Astrocyte (in vitro differentiated cells and primary cell): ENCODE measurements around the gene CDSN. TPM values are rescaled to one million over a fixed set of nuclear protein-coding genes. Genes with fewer than 3 reads are reported as not detected.
A peak's percentile ranks its signal among the peaks of the same experiment; 100 is the strongest.

ENCODE experiments used
- DNase-seq: peaks from one replicate; pipeline ENCODE4 v3.0.0-alpha.2; 2010; ENCODE audit warnings: low read depth
- FAIRE-seq: peaks from 2 replicates; lab custom pipeline; 2011; peaks lifted over from hg19 to GRCh38; lab: Jason Lieb, UNC
- H2AFZ ChIP-seq: 2 replicates; pipeline ENCODE4 v1.6.0; 2012; ENCODE audit warnings: low read depth, low read length, inconsistent platforms
- H3K27ac ChIP-seq: 2 replicates; pipeline ENCODE4 v1.5.1; 2011; ENCODE audit warnings: low read depth, low read length, inconsistent platforms
- H3K27me3 ChIP-seq: 2 replicates; pipeline ENCODE4 v1.6.0; 2011; ENCODE audit warnings: low read length, inconsistent platforms; ENCODE audit not compliant: insufficient read depth
- H3K36me3 ChIP-seq: 2 replicates; pipeline ENCODE4 v1.5.1; 2011; ENCODE audit warnings: low read length, inconsistent platforms; ENCODE audit not compliant: insufficient read depth
- H3K4me1 ChIP-seq: 2 replicates; pipeline ENCODE4 v1.5.1; 2011; ENCODE audit warnings: low read length, inconsistent platforms; ENCODE audit not compliant: insufficient read depth
- H3K4me2 ChIP-seq: 2 replicates; pipeline ENCODE4 v1.6.0; 2012; ENCODE audit warnings: low read length, inconsistent platforms
- H3K4me3 ChIP-seq: 2 replicates; pipeline ENCODE4 v1.5.1; 2011; ENCODE audit warnings: low read depth, mild to moderate bottlenecking, low read length, inconsistent platforms; ENCODE audit not compliant: insufficient read depth
- H3K79me2 ChIP-seq: 2 replicates; pipeline ENCODE4 v1.6.0; 2012; ENCODE audit warnings: mild to moderate bottlenecking, low read length, inconsistent platforms; ENCODE audit not compliant: insufficient read depth
- H3K9ac ChIP-seq: 2 replicates; pipeline ENCODE4 v1.6.0; 2012; ENCODE audit warnings: mild to moderate bottlenecking, low read length, inconsistent platforms
- H3K9me3 ChIP-seq: 2 replicates; pipeline ENCODE4 v1.5.1; 2012; ENCODE audit warnings: low read depth, mild to moderate bottlenecking, low read length, inconsistent platforms; ENCODE audit not compliant: insufficient read depth
- H4K20me1 ChIP-seq: 2 replicates; pipeline ENCODE4 v1.6.0; 2012; ENCODE audit warnings: low read length, inconsistent platforms; ENCODE audit not compliant: insufficient read depth
- H3K27ac Mint-ChIP-seq: one replicate; pipeline ENCODE4 v1.8.0; 2021; ENCODE audit warnings: mild to moderate bottlenecking, mixed read lengths; ENCODE audit not compliant: unreplicated experiment
- H3K27me3 Mint-ChIP-seq: one replicate; pipeline ENCODE4 v1.8.0; 2021; ENCODE audit warnings: low read depth, mixed read lengths; ENCODE audit not compliant: unreplicated experiment
- H3K36me3 Mint-ChIP-seq: one replicate; pipeline ENCODE4 v1.8.0; 2021; ENCODE audit warnings: low read depth, mixed read lengths; ENCODE audit not compliant: unreplicated experiment
- H3K4me1 Mint-ChIP-seq: one replicate; pipeline ENCODE4 v1.8.0; 2021; ENCODE audit warnings: low read depth, mixed read lengths; ENCODE audit not compliant: unreplicated experiment
- H3K4me3 Mint-ChIP-seq: one replicate; pipeline ENCODE4 v1.8.0; 2021; ENCODE audit warnings: mild to moderate bottlenecking, moderate library complexity, mixed read lengths; ENCODE audit not compliant: unreplicated experiment
- H3K9me3 Mint-ChIP-seq: one replicate; pipeline ENCODE4 v1.8.0; 2021; ENCODE audit warnings: mild to moderate bottlenecking, mixed read lengths; ENCODE audit not compliant: unreplicated experiment
- EZH2 ChIP-seq: IDR thresholded peaks from 2 replicates; pipeline ENCODE4 v1.6.1; 2012; ENCODE audit warnings: mild to moderate bottlenecking, low read length, inconsistent platforms; ENCODE audit not compliant: insufficient read depth
- total RNA-seq: library from RNA; stranded (reverse); gene quantifications from 2 replicates; pipeline ENCODE4 v1.2.1, GENCODE V29; 2021
- TF ChIP-seq, protein P1 (sequence below): IDR thresholded peaks from 2 replicates; pipeline ENCODE4 v1.5.1; 2011; ENCODE audit warnings: low read depth, mild to moderate bottlenecking, inconsistent platforms, low read length, moderate library complexity; ENCODE audit not compliant: insufficient read depth

The CDSN gene
- total RNA-seq, 1 donor from 2014 or later: 0.27 TPM

DNA sequence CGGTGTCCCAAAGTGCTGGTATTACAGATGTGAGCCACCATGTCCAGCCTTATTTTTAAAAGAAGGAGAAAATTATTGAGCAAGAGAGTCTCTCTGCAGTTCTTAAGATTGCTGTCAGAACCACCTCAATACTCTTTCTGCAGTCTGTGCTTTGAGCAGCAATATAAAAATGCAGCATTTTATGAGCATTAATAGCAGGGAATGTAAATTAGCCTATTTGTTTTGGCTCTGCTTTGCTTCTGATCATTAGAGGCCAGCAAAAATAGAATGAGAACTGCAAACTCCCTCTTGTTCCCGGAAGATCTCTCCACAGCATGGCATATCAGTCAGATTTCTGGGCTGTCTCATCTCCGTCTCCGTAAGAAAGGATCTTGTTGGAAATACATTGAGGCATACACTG lies 43.6 kb downstream of the CDSN start:
- Histone ChIP-seq H3K9me3 (no peaks in the 10 kb centered on the region), H2AFZ (no peak overlapping the region), H3K4me1 (peaks cover 13% of the 10 kb centered on the region), H3K4me2 (no peak overlapping the region), H3K79me2 (no peaks in the 10 kb centered on the region), H3K4me3 (no peak overlapping the region), H3K27me3 (no peaks in the 10 kb centered on the region), H3K27ac (no peak overlapping the region), H3K9ac (no peak overlapping the region), H3K36me3 (no peaks in the 10 kb centered on the region), H4K20me1 (no peaks in the 10 kb centered on the region)
- Mint-ChIP-seq H3K27ac (no peak overlapping the region), H3K36me3 (no peaks in the 10 kb centered on the region), H3K27me3 (no peaks in the 10 kb centered on the region), H3K9me3 (no peaks in the 10 kb centered on the region), H3K4me1 (peaks cover 5% of the 10 kb centered on the region), H3K4me3 (no peak overlapping the region)
- DNase-seq (no peak), FAIRE-seq (no peak)
- TF ChIP-seq, protein P1, sequence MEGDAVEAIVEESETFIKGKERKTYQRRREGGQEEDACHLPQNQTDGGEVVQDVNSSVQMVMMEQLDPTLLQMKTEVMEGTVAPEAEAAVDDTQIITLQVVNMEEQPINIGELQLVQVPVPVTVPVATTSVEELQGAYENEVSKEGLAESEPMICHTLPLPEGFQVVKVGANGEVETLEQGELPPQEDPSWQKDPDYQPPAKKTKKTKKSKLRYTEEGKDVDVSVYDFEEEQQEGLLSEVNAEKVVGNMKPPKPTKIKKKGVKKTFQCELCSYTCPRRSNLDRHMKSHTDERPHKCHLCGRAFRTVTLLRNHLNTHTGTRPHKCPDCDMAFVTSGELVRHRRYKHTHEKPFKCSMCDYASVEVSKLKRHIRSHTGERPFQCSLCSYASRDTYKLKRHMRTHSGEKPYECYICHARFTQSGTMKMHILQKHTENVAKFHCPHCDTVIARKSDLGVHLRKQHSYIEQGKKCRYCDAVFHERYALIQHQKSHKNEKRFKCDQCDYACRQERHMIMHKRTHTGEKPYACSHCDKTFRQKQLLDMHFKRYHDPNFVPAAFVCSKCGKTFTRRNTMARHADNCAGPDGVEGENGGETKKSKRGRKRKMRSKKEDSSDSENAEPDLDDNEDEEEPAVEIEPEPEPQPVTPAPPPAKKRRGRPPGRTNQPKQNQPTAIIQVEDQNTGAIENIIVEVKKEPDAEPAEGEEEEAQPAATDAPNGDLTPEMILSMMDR: no peak
- no peak for TF ChIP-seq EZH2

DNA sequence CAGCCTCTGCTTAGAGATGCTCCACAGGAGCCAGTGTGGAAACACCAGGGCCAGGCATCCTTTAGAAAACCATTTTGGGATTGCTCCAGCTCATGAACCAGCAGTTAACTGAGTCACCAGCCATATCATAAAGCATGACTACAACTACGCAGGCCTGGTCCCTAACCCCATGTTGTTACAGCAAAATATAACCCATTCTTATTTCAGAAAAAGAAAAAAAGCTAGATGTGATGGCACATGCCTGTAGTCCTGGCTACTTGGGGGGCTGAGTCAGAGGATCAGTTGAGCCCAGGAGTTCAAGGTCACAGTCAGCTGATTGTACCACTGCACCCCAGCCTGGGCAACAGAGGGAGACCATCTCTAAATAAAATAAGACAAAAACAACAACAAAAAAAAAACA lies 44.7 kb downstream of the CDSN start:
- no peak overlapping the region for H3K27ac ChIP-seq
- Mint-ChIP-seq H3K36me3 (no peaks in the 10 kb centered on the region), H3K9me3 (no peaks in the 10 kb centered on the region), H3K4me1 (peaks cover 10% of the 10 kb centered on the region), H3K4me3 (no peak overlapping the region), H3K27ac (no peak overlapping the region), H3K27me3 (no peaks in the 10 kb centered on the region)
- no peaks in the 10 kb centered on the region for H4K20me1 ChIP-seq
- no peak overlapping the region for H3K4me3 ChIP-seq
- no peaks in the 10 kb centered on the region for H3K79me2 ChIP-seq
- H3K36me3 ChIP-seq: no peaks in the 10 kb centered on the region
- no peaks in the 10 kb centered on the region for H3K9me3 ChIP-seq
- peaks cover 17% of the 10 kb centered on the region for H3K4me1 ChIP-seq
- H3K9ac ChIP-seq: no peak overlapping the region
- FAIRE-seq: no peak
- no peak overlapping the region for H3K4me2 ChIP-seq
- no peak overlapping the region for H2AFZ ChIP-seq
- H3K27me3 ChIP-seq: no peaks in the 10 kb centered on the region
- peak; percentile 51 for DNase-seq
- TF ChIP-seq EZH2: no peak
- TF ChIP-seq, protein P1: no peak

DNA sequence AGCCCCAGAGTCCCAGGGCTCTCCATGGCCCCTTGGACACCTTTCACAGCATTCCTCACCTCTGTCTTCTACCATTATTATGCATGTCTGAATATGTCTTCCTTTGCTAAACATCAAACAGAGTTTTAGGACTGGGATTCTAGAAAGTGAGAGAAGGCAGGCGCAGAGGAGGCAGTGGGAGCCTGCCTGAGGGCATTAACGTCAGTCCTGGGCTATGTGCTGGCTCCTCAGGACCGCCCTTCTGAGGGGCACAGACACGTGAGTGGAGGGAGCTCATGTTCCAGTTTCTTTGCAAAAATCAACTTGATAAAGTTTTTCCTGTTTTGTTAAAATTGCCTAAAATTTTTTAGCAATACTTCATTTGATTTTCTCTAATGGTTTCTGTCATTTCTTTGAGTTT lies 45.8 kb downstream of the CDSN start:
- no peaks in the 10 kb centered on the region for H3K36me3 Mint-ChIP-seq
- H3K9me3 Mint-ChIP-seq: no peaks in the 10 kb centered on the region
- Histone ChIP-seq H3K9me3 (no peaks in the 10 kb centered on the region), H4K20me1 (no peaks in the 10 kb centered on the region), H3K79me2 (no peaks in the 10 kb centered on the region), H3K4me3 (no peak overlapping the region), H3K27ac (no peak overlapping the region), H3K9ac (no peak overlapping the region), H3K36me3 (no peaks in the 10 kb centered on the region), H3K27me3 (no peaks in the 10 kb centered on the region), H2AFZ (no peak overlapping the region), H3K4me2 (no peak overlapping the region), H3K4me1 (peaks cover 19% of the 10 kb centered on the region)
- H3K27me3 Mint-ChIP-seq: no peaks in the 10 kb centered on the region
- H3K27ac Mint-ChIP-seq: no peak overlapping the region
- H3K4me3 Mint-ChIP-seq: no peak overlapping the region
- FAIRE-seq (no peak), DNase-seq (no peak)
- no peak for TF ChIP-seq EZH2
- TF ChIP-seq, protein P1: no peak
- H3K4me1 Mint-ChIP-seq: peaks cover 11% of the 10 kb centered on the region
